A673 (cell line): ENCODE measurements around the gene NUDT13. TPM values are rescaled to one million over a fixed set of nuclear protein-coding genes. Genes with fewer than 3 reads are reported as not detected.

Experiments used
- BruUV-seq: library from RNA; stranded (reverse); fragments of 400-500 nt; replicated peaks from 2 replicates; lab custom pipeline; 2021; lab: Mats Ljungman, UMichigan
- CTCF ChIA-PET: fragments of 300-600 bp; sonication (Branson Sonifier 250); formaldehyde crosslinking; loops from one replicate; lab custom pipeline; 2022; ENCODE audit warnings: antibody characterized with exemption; lab: Charles Lee
- POLR2A ChIA-PET: fragments of 300-600 bp; sonication (Branson Sonifier 250); formaldehyde crosslinking; loops from one replicate; lab custom pipeline; 2022; ENCODE audit warnings: antibody characterized with exemption; ENCODE audit not compliant: low non-redundant PET; lab: Charles Lee
- DNase-seq: peaks from one replicate; pipeline ENCODE4 v3.0.0-alpha.2; 2015; ENCODE audit warnings: low spot score
- H3K27ac ChIP-seq: fragments of 200-600 bp; sonication (generic); 2 replicates; pipeline ENCODE4 v1.5.1; 2016; ENCODE audit warnings: mixed run types, low read depth, mild to moderate bottlenecking, mixed read lengths, antibody characterized with exemption, low read length; ENCODE audit not compliant: poor library complexity, severe bottlenecking
- H3K27me3 ChIP-seq: fragments of 200-600 bp; sonication (generic); replicated peaks from 2 replicates; pipeline ENCODE4 v1.6.1; 2017; ENCODE audit warnings: mixed run types, low read depth, mild to moderate bottlenecking, mixed read lengths, antibody characterized with exemption, low read length; ENCODE audit not compliant: insufficient read depth, poor library complexity
- H3K36me3 ChIP-seq: fragments of 200-600 bp; sonication (generic); 2 replicates; pipeline ENCODE4 v1.6.1; 2016; ENCODE audit warnings: mixed run types, mild to moderate bottlenecking, mixed read lengths, antibody characterized with exemption, low read length; ENCODE audit not compliant: insufficient read depth, poor library complexity, severe bottlenecking
- H3K4me1 ChIP-seq: fragments of 200-600 bp; sonication (generic); 2 replicates; pipeline ENCODE4 v1.6.1; 2017; ENCODE audit warnings: mixed run types, mild to moderate bottlenecking, mixed read lengths, antibody characterized with exemption, low read length; ENCODE audit not compliant: insufficient read depth, poor library complexity, severe bottlenecking
- H3K4me3 ChIP-seq: fragments of 200-600 bp; sonication (generic); 2 replicates; pipeline ENCODE4 v1.5.1; 2016; ENCODE audit warnings: low read depth, mixed run types, mild to moderate bottlenecking, mixed read lengths, low read length; ENCODE audit not compliant: poor library complexity, severe bottlenecking
- H3K9me3 ChIP-seq: fragments of 200-600 bp; sonication (generic); 2 replicates; pipeline ENCODE4 v1.6.1; 2016; ENCODE audit warnings: mixed run types, low read depth, mild to moderate bottlenecking, mixed read lengths, antibody characterized with exemption, low read length; ENCODE audit not compliant: poor library complexity, severe bottlenecking
- EZH2 ChIP-seq: fragments of 200-600 bp; sonication (generic); IDR thresholded peaks from 2 replicates; pipeline ENCODE4 v1.6.1; 2017; ENCODE audit warnings: borderline replicate concordance, low read depth, mild to moderate bottlenecking, mixed read lengths, antibody characterized with exemption, low read length; ENCODE audit not compliant: poor library complexity, severe bottlenecking
- intact Hi-C: fragments of 100-400 bp; cut with micrococcal nuclease; formaldehyde crosslinking; loops from one replicate; pipeline ENCODE4 v1.10.0; 2022; ENCODE audit not compliant: unreplicated experiment
- total RNA-seq: library from RNA; stranded (reverse); gene quantifications from 2 replicates; pipeline ENCODE4 v1.2.3, GENCODE V29; 2021
- TF ChIP-seq, protein P1 (sequence below): fragments of 300-800, 200-600 bp; sonication (generic); conservative IDR thresholded peaks from 2 replicates; pipeline ENCODE4 v1.5.1; 2017; ENCODE audit warnings: low read depth, mild to moderate bottlenecking, antibody characterized with exemption, low read length, moderate library complexity, mixed read lengths

NUDT13 gene
- total RNA-seq, 1 experiment from 2014 or later = 2.0 TPM

DNA sequence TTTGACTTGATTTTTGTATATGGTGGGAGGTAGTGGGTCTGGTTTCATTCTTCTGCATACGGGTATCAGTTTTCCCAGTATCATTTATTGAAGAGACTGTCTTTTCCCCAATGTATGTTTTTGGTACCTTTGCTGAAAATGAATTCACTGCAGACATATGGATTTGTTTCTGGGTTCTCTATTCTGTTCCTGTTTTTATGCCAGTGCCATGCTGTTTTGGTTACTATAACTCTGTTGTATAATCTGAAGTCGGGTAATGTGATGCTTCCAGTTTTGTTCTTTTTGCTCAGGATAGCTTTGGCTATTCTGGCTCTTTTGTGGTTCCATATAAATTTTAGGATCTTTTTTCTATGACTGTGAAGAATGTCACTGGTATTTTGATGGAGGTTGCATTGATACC is 56.7 kb downstream of the NUDT13 start:
- no peak for DNase-seq
- H3K4me1 ChIP-seq = no peaks in the 10 kb centered on the region
- H3K27me3 ChIP-seq = no peaks in the 10 kb centered on the region
- ChIA-PET CTCF (no interaction called here), POLR2A (no interaction called here)
- TF ChIP-seq, protein P1, sequence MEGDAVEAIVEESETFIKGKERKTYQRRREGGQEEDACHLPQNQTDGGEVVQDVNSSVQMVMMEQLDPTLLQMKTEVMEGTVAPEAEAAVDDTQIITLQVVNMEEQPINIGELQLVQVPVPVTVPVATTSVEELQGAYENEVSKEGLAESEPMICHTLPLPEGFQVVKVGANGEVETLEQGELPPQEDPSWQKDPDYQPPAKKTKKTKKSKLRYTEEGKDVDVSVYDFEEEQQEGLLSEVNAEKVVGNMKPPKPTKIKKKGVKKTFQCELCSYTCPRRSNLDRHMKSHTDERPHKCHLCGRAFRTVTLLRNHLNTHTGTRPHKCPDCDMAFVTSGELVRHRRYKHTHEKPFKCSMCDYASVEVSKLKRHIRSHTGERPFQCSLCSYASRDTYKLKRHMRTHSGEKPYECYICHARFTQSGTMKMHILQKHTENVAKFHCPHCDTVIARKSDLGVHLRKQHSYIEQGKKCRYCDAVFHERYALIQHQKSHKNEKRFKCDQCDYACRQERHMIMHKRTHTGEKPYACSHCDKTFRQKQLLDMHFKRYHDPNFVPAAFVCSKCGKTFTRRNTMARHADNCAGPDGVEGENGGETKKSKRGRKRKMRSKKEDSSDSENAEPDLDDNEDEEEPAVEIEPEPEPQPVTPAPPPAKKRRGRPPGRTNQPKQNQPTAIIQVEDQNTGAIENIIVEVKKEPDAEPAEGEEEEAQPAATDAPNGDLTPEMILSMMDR = no peak
- no peak for TF ChIP-seq EZH2
- H3K36me3 ChIP-seq = peaks cover 16% of the 10 kb centered on the region
- H3K27ac ChIP-seq = peak overlapping the region; percentile 95
- intact Hi-C loops = no loop called here
- H3K9me3 ChIP-seq = peaks cover 6% of the 10 kb centered on the region
- H3K4me3 ChIP-seq = peak overlapping the region; percentile 89
- TSS peak; percentile 59 for BruUV-seq

DNA sequence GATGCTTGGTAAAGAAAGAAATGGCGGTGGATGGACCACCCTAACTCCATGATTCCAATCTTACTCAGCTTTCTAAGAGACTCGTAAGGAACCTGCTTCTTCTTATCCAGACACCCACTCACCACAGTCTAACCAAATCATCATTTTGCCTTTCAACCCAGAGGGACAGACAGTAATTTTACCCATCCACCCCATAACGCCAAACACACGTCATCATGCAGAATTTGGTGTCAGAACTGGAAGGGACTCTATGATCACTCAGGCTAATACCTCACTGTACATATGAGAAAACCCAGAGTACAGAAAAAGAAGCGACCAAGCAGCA is 57.2 kb downstream of the NUDT13 start:
- Histone ChIP-seq H3K9me3 (peaks cover 6% of the 10 kb centered on the region), H3K4me3 (peak overlapping the region; percentile 89), H3K27ac (peak overlapping the region; percentile 95), H3K27me3 (no peaks in the 10 kb centered on the region), H3K36me3 (peaks cover 12% of the 10 kb centered on the region), H3K4me1 (no peaks in the 10 kb centered on the region)
- ChIA-PET POLR2A (no interaction called here), CTCF (no interaction called here)
- no peak for TF ChIP-seq EZH2
- TF ChIP-seq, protein P1 = no peak
- DNase-seq = no peak
- intact Hi-C loops = no loop called here
- no TSS peak for BruUV-seq

DNA sequence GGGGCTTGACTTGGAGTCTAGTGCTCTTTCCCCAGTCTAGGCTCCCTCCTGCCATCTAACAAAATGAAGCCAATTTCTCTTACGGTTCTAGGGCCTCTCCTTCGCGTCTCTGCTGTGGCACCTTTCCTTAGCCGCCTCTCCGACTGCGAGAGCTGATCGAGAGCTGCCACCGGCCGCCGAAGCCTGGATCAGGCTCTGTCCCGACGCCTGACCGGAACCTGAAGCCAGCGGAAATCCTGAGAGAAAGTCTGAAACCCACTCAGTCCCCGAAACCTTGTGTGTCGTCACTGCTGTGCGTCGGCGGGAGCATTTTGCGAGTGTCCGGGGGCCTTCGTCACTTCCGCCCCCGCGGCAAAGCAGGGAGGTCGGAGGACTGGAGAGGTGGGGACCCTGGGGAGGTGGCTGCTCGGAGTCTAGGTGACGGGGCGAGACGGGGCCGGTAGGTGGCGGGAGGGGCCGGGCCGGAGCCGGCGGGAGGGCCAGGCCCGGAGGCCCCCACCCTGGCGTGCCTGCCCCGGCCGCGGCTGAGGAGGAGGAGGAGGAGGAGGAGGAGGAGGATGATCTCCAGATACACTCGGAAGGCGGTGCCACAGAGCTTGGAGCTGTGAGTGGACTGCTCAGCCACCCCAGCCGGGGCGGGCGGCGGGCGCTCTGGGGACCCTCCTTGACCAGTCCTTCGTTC is 57.7 kb downstream of the NUDT13 start, which contains the start of the genes ECD and FAM149B1:
ECD (minus strand) TSS at position 226 of the 682 bp plus-strand sequence. CDS start 4,071 bp downstream, outside the sequence.
FAM149B1 (plus strand) TSS at position 337 of the 682 bp plus-strand sequence; CDS start at position 558, 221 bp downstream.
- Histone ChIP-seq H3K9me3 (peaks cover 6% of the 10 kb centered on the region), H3K27ac (peak within 1 kb of the TSS; percentile 95), H3K36me3 (peaks cover 8% of the 10 kb centered on the region), H3K27me3 (no peaks in the 10 kb centered on the region), H3K4me3 (peak within 1 kb of the TSS; percentile 89), H3K4me1 (no peaks in the 10 kb centered on the region)
- intact Hi-C loops = no loop called here
- CTCF ChIA-PET = no interaction called here
- no TSS peak for BruUV-seq
- no peak for TF ChIP-seq EZH2
- TF ChIP-seq, protein P1 = no peak
- POLR2A ChIA-PET = interaction anchor here (0.6 kb wide), 1 partner anchor 37 kb away, joined by 11 read pairs; no protein-coding TSS in a partner anchor
- DNase-seq = peak; percentile 97
